Measurements from ENCODE around the gene NRXN2.
"Not testable (repeated sequence)": the region's sequence is repeated elsewhere in the genome, so short reads cannot be mapped to it uniquely, and the experiment has no call there.

The NRXN2 gene

DNA sequence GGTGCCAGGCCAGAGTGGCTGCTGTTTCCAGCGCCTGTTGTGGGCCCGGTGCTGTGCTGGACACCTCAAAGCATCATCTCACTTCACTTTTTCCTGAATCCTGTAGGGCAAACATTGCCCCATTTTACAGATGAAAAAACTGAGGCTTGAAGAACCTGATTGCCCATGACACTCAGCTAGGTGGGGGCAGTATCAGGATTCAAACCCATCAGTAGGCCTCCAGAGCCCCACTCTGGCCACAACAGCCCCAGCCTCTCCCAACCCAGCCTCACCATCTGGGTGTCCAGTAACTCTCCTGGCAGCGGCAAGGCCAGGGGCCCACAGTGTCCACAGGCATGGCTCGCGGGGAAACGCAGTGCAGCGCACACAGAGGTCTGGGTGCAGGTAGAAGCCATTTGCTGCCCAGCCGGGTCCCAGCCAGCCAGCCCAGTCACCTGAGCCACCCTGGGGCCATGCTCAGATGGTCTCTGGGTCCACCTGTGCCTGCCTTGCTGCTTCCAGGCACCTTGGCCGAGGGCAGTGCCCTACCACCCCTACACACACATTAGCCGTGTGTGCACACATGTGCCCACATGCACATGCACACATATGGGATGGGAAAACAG lies 120.4 kb downstream of the NRXN2 start:
- no peak for DNase-seq

DNA sequence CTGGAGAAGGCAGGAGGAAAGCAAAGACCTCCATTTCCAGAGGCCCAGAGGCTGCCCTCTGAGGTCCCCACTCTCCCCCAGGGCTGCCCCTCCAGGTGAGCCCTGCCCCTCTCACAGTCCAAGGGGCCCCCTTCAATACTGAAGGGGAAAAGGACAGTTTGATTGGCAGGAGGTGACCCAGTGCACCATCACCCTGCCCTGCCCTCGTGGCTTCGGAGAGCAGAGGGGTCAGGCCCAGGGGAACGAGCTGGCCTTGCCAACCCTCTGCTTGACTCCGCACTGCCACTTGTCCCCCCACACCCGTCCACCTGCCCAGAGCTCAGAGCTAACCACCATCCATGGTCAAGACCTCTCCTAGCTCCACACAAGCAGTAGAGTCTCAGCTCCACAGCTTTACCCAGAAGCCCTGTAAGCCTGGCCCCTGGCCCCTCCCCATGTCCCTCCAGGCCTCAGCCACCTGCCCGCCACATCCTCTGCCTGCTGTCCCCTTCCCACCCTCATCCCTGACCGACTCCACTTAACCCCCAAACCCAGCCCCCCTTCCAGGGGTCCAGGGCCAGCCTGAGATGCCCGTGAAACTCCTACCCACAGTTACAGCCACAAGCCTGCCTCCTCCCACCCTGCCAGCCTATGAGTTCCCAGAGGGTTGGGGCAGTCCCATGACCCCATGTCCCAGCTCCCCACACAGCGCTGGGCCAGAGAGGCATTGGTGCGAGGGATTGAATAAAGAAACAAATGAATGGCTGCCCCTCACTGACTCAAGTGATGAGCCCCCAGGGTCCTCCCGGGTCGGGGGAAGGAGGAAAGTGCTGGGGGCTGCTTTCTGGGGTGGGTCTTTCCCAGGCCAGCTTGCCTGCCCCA lies 121.2 kb downstream of the NRXN2 start:
- DNase-seq, result no peak

DNA sequence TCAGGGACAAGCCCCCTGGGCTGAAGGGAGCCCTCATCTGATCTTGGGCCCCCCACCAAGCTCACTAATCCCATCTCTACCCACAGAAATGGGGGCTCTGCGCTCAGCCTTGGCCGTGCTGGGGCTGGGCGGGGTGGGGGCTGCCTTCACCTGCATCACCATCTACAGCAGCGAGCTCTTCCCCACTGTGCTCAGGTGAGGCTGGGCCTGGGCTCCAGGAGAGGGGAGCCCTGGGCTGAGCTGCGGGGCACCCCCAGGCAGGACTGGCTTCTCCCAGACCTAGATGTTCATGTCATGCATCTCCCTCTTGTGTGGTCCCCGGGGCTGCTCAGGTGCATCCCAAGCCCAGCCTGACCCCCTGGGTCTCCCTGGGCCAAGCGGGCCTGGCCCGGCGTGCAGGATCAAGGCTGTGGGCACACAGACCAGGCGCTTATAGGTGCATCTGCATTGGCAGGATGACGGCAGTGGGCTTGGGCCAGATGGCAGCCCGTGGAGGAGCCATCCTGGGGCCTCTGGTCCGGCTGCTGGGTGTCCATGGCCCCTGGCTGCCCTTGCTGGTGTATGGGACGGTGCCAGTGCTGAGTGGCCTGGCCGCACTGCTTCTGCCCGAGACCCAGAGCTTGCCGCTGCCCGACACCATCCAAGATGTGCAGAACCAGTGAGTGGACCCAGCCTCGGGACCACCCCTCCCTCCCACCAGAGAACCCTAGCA lies 122.6 kb downstream of the NRXN2 start:
- no peak for DNase-seq

DNA sequence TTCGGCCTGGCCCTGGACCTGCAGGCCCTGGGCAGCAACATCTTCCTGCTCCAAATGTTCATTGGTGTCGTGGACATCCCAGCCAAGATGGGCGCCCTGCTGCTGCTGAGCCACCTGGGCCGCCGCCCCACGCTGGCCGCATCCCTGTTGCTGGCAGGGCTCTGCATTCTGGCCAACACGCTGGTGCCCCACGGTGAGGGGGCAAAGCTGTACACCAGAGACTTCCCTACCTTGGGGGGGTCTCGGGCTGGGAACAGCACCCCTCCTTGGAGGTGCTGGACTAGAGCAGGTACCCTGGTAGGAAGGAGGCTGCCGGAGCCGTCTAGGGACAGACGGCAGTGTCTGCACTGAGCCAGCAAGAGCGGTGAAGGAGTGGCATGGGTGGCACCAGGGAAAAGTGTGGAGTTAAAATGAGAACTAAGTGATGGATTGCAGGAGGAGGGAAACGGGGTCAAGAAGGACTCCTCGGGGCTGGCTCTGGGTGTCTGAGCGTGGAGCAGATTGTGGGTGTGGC lies 123.2 kb downstream of the NRXN2 start:
- DNase-seq, result no peak

DNA sequence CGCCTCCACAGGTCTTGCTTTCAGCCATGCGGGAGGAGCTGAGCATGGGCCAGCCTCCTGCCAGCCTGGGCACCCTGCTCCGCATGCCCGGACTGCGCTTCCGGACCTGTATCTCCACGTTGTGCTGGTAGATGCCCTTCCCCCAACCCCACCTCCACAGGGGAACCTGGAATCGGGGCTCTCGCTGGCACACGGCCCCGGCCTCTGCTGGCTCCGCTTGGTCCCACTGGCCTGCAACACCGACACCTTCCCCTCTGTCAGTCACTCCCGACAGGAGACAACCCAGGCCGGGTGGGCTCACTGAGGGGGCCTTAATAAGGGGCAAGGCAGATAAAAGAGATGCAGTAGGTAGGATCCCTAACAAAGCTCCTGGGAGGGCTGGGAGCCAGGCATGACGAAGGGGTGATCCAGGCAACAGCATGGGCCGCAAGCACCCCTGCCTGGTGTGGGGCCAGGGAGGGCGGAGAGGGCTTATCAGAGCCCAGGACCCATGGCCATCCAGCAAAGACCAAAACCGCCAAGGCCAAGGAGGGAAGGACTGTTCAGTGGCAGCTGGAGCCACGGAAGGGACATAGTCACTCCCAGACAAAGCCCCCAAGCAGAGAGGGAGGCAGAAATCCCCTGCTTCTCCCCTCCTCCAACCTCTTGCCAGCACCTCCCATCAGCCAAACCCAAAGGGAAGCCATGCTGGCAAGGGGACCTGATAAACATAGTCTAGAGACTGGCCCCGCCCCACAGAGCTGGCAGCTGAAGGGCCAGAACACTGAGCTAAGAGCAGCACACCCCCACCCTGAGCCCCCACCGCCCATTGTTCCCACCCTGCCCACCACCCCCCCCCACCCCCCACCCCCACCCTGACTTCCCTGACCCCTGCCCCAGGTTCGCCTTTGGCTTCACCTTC lies 124.0 kb downstream of the NRXN2 start:
- DNase-seq, result no peak

DNA sequence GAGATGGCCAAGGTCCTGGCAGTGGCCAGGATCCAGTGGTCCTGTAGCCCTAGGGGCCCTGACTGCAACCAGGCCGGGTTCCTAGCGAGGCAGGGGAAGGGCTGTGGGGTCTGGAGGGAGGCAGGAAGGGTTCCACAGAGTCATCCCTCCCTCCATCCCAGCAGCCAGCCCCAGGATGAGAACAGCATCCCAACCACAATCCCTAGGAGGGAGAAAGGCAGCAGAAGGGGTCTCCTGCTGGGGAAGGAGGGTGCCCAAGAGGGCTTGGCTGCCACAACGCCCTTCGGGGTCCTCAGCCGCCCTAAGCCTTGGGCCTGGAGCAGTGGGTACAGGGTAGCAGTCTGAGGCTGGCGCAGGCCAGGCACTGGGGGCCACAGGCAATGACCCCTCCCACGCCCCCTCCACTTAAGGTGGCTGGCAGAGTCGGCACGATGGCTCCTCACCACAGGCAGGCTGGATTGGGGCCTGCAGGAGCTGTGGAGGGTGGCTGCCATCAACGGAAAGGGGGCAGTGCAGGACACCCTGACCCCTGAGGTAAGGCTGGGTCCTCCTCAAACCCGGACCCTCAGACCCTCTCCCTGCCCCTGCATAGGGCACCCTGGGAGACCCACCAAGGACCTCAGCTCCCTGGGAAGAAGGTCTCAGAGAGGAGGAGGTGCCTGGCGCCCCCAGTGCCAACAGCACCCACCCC lies 124.7 kb downstream of the NRXN2 start:
- DNase-seq, result no peak

DNA sequence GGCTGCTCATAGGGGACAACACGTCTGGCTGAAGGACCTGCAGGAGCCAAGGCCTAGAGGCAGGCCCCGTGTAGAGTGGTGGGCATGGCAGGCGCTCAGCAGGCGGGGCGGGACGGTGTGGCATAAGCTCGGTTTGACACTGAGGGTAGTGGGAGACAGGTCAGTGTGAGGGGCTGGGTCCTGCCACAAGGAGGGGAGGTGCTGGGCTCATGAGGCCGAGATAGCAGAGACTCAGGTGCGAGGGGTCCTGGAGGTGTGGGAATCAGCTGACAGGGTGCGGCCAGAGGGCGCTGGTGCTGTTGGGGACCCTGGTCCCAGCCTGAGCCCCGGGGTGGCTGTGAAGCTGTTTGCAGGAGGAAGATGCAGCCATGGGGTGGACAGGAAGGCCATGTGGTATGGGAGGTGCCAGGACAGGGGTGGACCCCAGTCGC lies 125.3 kb downstream of the NRXN2 start:
- DNase-seq, result no peak

DNA sequence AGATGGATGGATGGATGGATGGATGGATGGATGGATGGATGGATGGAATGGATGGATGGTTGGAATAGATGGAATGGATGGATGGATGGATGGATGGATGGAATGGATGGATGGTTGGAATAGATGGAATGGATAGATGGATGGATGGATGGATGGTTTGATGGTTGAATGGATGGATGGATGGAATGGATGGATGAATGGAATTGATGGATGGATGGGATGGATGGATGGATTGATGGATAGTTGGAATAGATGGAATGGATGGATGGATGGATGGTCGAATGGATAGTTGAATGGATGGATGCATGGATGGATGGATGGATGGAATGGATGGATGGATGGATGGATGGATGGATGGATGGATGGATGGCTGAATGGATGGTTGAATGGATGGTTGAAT lies 127.1 kb downstream of the NRXN2 start:
- DNase-seq, result not testable (repeated sequence)

DNA sequence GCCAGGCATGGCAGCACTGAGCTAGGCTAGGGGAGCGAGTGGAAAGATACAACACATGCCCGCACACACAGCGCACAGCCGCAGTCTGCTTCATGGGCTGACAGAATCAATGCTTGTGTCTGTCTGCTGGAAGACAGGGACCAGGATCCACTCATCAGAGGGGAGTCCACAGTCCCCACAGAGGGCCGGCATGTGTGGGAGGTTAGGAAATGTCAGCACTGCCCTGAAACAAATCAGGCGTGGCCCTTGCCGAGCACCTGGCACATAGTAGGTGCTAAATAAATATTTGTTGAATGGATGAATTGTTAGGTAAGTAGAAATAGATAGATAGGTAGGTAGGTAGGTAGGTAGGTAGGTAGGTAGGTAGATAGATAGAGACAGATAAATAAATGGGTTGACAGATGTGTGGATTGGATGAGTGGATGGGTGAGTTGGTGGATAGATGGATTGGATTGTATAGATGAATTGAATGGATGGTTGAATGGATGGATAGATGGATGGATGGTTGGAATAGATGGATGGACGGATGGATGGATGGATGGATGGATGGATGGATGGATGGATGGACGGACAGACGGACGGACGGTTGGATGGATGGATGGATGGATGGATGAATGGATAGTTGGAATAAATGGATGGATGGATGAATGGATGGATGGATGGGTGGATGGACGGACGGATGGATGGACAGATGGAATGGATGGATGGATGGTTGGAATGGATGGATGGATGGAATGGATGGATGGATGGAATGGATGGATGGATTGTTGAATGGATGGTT lies 128.6 kb downstream of the NRXN2 start:
- no peak for DNase-seq

DNA sequence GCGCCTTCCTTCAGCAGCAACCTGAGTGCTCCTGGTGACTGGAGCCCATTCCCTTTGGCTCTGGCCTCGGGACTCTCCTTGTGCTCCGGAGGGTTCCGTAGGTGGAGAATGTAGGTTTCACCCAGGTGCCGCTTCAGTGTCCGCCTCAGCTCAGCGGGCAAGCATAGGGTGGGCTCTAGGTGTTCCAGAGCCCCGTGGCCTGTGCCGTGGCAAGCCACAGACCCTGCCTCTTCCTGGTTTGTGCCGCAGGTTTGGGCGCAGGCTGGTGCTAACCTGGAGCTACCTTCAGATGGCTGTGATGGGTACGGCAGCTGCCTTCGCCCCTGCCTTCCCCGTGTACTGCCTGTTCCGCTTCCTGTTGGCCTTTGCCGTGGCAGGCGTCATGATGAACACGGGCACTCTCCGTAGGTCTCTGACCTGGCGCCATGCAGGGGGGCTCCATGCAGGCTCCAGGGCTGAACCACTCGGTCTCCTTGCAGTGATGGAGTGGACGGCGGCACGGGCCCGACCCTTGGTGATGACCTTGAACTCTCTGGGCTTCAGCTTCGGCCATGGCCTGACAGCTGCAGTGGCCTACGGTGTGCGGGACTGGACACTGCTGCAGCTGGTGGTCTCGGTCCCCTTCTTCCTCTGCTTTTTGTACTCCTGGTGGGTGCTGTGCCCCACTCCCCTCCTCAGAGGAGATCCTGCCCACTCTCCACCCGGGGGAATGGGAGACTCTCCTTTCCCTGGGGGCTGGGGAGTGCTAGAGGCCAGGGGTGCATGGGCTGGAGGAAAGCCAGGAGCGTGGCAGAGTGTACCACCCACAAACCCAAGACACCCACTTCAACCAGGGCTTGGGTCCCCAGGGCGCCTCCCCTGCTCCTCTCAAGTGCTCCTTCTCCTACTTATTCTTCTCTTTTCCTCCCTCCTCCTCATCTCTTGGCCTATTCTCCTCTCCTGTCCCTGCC lies 129.6 kb downstream of the NRXN2 start:
- DNase-seq, result no peak

DNA sequence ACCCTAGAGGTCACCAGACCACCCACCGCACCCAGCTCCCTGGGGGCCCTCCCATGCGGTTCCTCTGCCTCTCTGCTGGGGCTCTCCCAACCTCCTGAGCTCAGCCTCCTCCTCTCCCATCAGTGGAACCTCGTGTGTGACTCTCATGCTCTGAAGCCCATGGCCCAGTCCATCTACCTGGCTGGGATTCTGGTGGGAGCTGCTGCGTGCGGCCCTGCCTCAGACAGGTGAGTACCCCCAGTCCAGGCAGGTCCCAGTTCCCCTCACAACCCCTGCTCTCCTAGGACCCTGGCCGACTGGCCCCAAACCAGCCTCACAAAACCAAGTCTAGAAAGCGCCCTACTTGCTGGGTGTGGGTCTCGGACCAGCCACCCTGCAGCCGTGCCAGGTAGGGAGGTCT lies 130.3 kb downstream of the NRXN2 start:
- no peak for DNase-seq

DNA sequence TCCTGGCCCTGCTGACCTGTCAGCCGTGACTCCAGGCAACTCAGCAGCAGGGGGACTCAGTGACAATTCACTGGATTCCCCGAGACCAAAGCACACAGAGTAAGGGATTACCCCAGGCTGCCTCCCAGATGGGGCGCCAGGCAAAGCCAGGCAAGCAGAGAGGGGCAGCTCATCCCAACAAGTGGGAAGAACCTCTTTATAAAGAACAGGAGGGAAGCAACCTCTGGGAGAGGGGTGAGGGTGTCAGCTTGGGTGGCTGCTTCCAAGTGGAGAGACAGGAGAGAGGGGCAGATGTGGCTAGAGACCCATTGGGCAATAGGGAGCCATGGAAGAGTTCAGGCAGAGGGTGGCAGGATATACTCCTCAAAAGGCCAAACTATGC lies 130.8 kb downstream of the NRXN2 start:
- DNase-seq, result no peak

DNA sequence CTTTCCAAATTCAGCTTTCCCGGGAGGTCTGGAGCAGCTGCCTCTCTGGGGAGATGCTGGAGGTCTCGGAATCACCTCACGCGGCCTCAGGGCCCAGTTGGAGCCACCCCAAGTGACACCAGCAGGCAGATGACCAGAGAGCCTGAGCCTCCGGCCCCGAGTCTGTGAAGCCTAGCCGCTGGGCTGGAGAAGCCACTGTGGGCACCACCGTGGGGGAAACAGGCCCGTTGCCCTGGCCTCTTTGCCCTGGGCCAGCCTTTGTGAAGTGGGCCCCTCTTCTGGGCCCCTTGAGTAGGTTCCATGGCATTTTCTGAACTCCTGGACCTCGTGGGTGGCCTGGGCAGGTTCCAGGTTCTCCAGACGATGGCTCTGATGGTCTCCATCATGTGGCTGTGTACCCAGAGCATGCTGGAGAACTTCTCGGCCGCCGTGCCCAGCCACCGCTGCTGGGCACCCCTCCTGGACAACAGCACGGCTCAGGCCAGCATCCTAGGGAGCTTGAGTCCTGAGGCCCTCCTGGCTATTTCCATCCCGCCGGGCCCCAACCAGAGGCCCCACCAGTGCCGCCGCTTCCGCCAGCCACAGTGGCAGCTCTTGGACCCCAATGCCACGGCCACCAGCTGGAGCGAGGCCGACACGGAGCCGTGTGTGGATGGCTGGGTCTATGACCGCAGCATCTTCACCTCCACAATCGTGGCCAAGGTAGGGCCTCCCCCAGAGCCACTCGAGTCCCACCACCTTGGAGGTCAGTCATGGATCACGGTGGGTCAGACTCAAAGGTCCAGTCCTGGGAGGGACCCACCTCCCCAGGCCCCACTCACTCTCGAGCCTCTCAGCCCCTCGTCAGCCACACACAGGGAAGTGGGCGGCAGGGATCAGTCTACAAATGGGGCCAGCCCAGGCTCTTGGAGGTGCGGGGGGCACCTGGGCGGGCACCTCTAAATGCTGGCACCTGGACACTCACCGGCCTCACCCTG lies 131.5 kb downstream of the NRXN2 start:
- no peak for DNase-seq

DNA sequence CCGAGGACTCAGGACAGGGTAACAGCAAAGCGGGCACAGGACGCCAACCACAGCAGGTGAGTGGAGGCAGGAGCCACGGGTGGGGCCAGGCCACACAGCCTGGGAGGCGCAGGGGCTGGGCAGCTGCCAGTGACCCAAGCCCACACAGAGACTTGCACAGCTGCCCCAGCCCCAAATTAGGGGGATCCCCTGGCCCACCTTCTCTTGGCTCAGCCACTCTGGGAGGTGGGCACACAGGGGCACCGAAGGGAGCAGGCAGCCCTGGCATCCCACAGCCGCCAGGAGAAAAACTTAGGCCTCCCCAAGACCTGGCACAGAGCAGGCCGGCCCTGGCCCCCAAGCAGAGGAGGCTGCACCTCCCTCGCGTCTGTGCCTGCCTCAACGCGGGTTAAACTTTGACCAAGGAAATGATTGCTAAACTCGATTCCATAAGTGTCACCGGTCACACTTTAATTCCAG lies 132.2 kb downstream of the NRXN2 start, which contains the start of gene SLC22A12:
SLC22A12 (plus strand) TSS at position 458 of the 459 bp plus-strand sequence. CDS start 337 bp downstream, outside the sequence.
- no peak for DNase-seq

DNA sequence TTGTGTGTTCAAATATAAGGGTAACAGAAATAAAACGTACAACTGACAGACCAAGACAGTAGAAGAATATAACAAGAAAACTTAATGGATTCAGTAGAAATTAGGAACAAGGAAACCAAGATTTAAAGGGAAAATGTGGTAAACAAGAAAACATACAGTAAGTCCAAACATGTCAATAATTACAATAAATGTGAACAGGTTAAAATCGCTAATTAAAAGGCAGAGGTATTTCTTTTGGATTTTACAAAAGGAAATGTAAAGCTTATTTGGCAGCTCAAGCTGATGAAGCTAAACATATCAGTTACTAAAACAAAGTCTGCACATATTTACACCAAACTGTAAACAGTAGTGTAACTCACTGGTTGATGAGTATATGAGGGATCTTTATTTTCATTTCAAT lies 134.3 kb downstream of the NRXN2 start:
- no peak for DNase-seq

DNA sequence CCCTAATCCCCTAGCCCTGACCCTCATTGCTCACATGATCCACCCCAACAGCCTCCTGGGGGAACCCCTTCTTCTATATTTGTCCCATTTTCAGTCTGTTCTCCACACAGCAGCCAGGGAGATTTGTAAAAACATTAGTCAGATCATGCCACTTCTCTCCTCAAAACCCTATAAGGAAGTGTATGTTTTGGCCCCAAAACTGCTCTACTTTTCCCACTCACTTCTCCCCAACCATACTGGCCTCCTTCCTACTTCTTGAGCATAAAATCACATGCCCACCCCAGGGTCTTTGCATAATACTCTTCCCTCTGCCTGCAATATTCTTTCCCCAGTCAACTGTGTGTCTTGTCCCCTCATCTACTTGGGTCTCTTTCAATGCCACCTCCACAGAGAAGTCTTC lies 136.6 kb downstream of the NRXN2 start:
- no peak for DNase-seq

DNA sequence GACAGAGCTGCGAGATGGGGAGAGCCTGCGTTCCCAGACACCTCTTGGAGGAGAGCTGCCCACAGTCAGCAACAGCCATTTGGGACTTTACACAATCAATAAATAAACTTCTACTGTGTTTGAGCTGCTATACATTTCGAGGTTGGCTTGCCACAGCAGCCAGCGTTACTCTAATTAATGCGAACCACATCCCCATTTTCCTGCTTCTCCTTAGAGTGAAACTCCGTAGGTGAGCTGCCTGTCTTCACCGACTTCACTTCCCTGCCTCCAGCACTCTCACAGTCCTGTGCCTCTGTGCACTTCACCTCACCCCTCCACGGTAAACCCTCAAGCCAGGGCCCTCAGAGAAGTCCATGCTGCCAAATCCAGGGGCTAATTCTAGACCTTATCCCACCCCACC lies 137.8 kb downstream of the NRXN2 start:
- no peak for DNase-seq
